Activated T-cell treated with anti-CD3 and anti-CD28 coated beads for 48 hours (primary cell): ENCODE data around the gene KIF13A.

ENCODE experiments used
- DNase-seq: peaks from one replicate; pipeline ENCODE4 v3.0.0-alpha.2; 2020; ENCODE audit warnings: low read depth

Gene KIF13A

DNA sequence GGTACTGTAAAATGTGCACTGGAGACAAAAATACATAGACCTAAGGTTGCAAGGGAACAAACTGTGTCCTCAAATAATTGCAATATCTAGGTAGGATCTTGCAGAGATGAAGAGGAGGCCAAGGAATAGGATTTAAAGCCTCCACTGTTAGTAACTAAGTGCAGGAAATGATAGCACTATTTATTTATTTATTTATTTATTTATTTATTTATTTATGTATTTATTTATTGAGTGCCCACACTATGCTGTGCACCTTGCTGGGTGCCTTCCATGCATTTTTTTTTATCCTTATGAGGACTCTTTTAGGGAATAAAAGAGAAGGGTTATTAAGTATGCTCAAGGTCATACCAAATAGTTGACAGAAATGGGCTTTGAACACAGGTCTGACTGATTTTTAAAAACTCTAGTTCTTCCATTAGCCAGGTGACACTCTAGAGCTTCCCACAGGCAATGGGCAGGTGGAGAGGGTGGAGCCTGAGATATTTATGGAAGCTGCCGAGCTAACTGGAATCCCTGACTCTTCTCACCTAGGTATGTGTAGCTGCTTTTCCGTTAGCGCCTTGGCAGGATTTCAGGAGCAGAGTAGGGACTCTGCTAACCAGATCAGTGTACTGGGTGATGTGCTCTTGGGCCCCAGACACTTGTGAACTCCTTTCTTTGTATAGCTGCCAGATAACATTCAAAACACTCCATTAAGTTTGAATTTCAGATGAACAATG is 268.0 kb downstream of the KIF13A start:
- DNase-seq = no peak

DNA sequence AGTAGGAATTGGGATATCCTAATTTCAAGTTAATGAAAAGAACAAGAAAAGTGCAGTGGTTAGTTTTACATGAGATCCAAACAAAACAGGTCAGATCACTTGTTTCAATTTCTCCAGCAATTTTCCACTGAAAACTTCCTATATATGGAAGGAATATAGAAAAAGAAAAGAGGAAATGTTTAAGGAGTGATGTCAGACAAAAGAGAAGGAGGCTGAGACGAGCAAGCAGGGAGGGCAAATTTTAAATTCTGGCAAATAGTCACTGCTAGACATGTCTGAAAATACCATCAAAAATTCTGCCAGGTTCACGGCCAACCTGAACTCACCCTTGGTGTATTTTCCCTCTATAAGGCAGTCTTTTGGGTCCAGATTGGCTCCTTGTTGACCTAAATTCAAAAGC is 271.2 kb downstream of the KIF13A start:
- DNase-seq = no peak

DNA sequence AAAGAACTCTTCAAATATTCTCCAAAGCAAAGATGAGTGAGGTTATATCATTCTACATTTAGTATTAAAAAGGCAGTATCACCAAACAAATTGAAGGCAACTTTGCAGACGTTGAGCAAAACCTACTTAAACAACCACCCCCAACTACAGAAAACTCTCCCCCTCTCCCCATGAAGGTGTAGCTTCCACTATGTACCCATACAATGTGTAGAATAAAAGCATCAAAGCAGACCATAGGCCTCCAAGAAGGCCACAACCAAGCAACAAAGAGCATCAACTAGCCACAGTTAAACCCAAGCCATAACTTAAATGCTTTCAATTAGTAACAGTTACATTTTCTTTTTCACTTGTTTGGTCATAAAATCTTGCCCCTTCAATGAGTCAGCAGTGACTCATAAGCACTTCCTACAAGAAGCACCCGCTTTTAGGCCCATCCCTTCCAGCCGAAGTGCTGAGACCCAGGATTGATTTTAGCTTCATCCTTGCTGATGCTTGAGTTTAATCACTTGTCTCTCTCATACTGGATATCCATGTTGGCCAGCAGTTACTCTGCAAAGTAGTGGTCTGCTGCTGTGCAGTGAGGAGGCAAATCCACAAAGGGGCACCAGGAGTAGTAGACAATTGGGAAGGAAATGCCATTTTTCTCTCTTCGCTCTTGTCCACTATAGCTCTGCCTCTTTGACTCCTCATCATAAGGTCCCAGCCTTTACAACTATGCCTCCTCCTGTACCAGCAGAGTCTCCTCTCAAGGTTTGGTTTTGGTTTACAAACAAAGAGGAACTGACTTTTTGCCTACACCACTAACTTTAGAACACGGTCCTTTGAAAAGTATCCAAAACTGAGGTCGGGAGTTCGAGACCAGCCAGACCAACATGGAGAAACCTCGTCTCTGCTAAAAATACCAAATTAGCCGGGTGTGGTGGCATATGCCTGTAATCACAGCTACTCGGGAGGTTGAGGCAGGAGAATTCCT is 272.3 kb downstream of the KIF13A start:
- no peak for DNase-seq

DNA sequence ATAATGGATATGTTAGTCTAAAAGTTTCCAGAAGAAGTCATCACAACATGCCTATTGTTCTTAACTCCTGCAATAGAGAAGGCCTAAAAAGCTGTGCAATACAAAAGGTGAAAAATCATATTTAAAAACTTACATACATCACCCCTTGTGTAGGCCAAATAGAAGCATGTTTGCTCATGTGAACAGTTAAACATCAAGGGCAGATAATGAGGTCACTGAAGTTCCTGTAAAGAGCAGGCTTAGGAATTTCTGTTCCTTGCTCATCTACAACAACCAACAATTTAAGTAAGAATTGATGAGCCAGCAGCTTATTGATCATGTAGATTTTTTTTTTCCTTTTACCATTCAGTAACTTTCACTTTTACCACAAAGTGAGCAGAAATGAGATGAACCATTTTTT is 273.3 kb downstream of the KIF13A start:
- DNase-seq = no peak

DNA sequence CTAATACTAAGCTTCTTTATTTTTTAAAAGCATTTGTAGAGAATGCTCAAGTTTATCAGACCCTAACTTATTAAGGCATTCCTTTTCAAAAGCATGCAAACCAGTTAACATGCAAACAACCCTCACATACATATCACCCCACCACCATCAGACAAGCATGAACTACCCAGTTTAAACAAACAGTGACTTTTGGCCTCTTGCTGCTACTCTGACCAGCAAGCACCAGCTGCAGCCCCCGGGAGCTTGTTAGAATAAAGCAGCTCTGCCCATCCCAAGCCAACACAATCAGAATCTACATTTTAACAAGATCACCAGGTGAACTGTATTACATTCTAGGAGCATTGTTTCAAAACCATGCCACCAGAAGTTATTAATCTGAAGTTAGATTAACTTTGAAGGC is 274.9 kb downstream of the KIF13A start:
- DNase-seq = no peak

DNA sequence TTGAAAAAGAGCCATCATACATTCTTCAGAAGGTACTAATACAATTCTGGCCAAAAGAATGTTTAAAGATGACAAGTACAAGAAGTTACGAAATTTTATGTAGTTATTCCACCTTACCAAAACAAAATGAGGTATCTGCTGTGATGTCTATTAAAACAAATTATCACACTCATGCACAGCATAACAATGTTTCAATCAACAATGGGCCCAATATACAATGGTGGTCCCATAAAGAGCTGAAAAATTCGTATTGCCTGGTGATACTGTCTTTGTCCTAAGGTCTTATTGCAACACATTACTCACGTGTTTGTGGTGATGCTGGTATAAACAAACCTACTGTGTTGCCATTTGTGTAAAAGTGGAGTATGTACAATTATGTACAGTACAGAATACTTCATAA is 277.1 kb downstream of the KIF13A start:
- DNase-seq = no peak

DNA sequence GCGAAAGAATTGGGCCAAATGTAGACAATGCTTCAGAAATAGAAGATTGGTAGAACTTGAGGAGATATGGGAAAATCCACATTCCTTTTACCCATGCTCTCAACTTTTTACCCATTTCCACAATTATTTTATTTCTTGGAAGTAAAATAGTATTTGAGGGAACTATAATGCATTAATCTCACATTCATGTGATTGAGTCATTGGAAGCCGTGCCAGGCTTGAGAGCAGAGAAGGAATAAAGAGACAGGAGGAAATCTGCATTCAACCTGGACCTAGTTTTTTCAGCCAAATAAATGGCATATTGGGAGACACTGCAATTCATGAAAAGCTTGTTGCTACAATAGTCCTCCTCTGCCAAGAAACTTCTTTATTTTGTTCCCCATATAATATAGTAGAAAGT is 278.0 kb downstream of the KIF13A start:
- DNase-seq = no peak
